C4-2B (cell line): Measurements from ENCODE around the gene PGGHG.

Experiments used
- H3K27ac ChIP-seq: fragments of 450-650 bp; 2 replicates; pipeline ENCODE4 v1.5.1; 2017
- CTCF ChIP-seq: fragments of 450-650 bp; conservative IDR thresholded peaks from 2 replicates; pipeline ENCODE4 v1.5.1; 2017; ENCODE audit warnings: mild to moderate bottlenecking
- ZFX ChIP-seq: fragments of 450-650 bp; IDR thresholded peaks from 2 replicates; pipeline ENCODE4 v1.6.1; 2017

Gene PGGHG

GRCh38 chr11:278001-278951, 10.7 kb upstream of the PGGHG start, which contains the start of gene NLRP6:
Gene NLRP6, plus strand, starts transcription at chr11:278407. Its CDS starts 163 bp downstream, at chr11:278570.
- TF ChIP-seq CTCF (no peak), ZFX (no peak)
- H3K27ac ChIP-seq, result no peak within 1 kb of the TSS

GRCh38 chr11:279040-279965, 9.6 kb upstream of the PGGHG start:
- no peak overlapping the region for H3K27ac ChIP-seq
- TF ChIP-seq CTCF, result no peak
- TF ChIP-seq ZFX, result no peak

GRCh38 chr11:279966-280705, 8.8 kb upstream of the PGGHG start:
- TF ChIP-seq CTCF (no peak), ZFX (no peak)
- no peak overlapping the region for H3K27ac ChIP-seq

- no peak overlapping the region for H3K27ac ChIP-seq
- no peak for TF ChIP-seq ZFX
- TF ChIP-seq CTCF, result no peak
Observed at GRCh38 chr11:280706-281485, 8.0 kb upstream of the PGGHG start.

GRCh38 chr11:281486-282161, 7.3 kb upstream of the PGGHG start:
- no peak overlapping the region for H3K27ac ChIP-seq
- TF ChIP-seq CTCF (no peak), ZFX (no peak)

- no peak for TF ChIP-seq CTCF
- no peak for TF ChIP-seq ZFX
- H3K27ac ChIP-seq, result no peak overlapping the region
Observed at GRCh38 chr11:282171-282570, 6.8 kb upstream of the PGGHG start.
